SK-N-MC (cell line): ENCODE results near the gene ZNF341.

Experiments used
- EZH2 ChIP-seq: fragments of 200-600 bp; sonication (generic); IDR thresholded peaks from one replicate; pipeline ENCODE4 v1.6.1; 2017; ENCODE audit warnings: antibody characterized with exemption
- FOXP2 ChIP-seq: optimal IDR thresholded peaks from 2 replicates; pipeline ENCODE3; 2011; ENCODE audit warnings: mild to moderate bottlenecking, moderate library complexity; ENCODE audit not compliant: insufficient read depth; ENCODE audit errors: extremely low read length, control extremely low read depth
- POLR2AphosphoS5 ChIP-seq: IDR thresholded peaks from 2 replicates; pipeline ENCODE4 v1.6.1; 2012; ENCODE audit warnings: mild to moderate bottlenecking, low read depth, low read length, borderline replicate concordance

- TF ChIP-seq EZH2 (no peak), POLR2AphosphoS5 (no peak), FOXP2 (no peak)
These were observed 28.9 kb upstream of the ZNF341 start for GRCh38 chr20:33702861-33703260.
